Epithelial cell of esophagus (primary cell): Measurements from ENCODE around the gene MPP3.

Experiments
- DNase-seq: peaks from one replicate; pipeline ENCODE4 v3.0.0; 2010; ENCODE audit warnings: low read depth
- H3K4me3 ChIP-seq: 2 replicates; pipeline ENCODE4 v1.5.1; 2011; ENCODE audit warnings: mild to moderate bottlenecking, low read length, control low read depth
- TF ChIP-seq, protein P1 (sequence below): IDR thresholded peaks from 2 replicates; pipeline ENCODE4 v1.5.1; 2011; ENCODE audit warnings: low read depth, mild to moderate bottlenecking, low read length, control low read depth, inconsistent platforms; ENCODE audit not compliant: insufficient read depth; ENCODE audit errors: missing control alignments

MPP3 gene

DNA sequence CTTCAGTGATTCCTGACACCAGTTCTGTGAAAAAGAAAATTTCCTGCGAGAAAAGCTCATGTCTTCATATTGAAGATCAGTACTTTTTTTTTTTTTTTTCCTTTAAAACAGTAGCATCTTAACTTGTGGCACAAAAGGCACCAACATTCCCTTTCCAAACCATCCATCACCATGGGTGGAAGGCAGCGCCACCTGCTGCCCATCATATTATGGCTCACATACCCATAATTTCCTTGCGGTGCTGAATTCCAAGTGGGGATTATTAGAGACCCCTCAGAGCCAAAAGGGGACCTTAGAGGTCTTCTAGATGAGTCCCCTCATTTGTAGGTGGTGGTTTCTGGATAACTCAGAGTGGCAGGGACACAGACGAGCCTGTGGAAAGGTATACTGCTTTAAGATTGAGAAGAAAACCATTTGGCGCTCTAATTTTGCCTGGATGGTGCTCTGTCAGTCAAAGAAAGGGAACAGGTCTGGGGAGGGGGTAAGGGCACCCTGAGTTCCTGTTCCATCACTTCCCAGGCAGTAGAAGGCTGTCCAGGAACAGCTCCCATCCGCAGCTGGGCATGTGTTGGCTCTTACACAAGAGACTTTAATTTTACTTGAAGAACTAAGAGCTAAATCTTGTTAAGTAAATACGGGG, 66.4 kb downstream of the MPP3 start:
- peak; percentile 62 for DNase-seq
- TF ChIP-seq, protein P1, sequence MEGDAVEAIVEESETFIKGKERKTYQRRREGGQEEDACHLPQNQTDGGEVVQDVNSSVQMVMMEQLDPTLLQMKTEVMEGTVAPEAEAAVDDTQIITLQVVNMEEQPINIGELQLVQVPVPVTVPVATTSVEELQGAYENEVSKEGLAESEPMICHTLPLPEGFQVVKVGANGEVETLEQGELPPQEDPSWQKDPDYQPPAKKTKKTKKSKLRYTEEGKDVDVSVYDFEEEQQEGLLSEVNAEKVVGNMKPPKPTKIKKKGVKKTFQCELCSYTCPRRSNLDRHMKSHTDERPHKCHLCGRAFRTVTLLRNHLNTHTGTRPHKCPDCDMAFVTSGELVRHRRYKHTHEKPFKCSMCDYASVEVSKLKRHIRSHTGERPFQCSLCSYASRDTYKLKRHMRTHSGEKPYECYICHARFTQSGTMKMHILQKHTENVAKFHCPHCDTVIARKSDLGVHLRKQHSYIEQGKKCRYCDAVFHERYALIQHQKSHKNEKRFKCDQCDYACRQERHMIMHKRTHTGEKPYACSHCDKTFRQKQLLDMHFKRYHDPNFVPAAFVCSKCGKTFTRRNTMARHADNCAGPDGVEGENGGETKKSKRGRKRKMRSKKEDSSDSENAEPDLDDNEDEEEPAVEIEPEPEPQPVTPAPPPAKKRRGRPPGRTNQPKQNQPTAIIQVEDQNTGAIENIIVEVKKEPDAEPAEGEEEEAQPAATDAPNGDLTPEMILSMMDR = peak; percentile 92
- no peak overlapping the region for H3K4me3 ChIP-seq

DNA sequence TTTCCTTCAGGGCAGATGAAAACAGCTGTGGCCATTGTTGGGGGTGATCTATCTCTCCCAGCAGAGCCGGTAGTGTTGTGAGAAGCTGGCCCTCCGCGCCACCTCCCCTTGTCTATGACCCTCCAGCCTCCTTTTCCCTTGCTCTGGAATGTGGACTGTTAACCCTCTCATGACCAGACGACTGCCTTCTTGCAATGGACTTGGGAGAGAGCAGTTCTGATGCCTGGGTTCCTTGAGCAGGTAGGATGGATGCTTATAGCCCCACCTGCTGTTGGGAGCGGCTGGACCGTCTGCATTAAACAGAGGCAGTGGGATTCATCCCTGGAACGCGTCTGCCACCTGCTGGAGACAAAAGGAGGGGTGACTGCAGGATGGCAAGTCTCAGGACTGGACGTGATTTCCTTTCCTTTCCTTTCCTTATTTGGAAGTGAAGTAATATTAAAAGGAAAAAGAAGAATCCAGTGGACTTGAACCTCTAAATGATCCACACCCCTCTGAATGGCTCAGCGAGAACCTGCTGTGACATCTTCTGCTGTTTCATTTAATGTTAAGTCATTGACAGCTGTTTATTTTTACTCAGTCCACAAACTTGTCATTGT, 72.6 kb downstream of the MPP3 start:
- peak; percentile 96 for DNase-seq
- TF ChIP-seq, protein P1 = peak; percentile 100
- H3K4me3 ChIP-seq = no peak overlapping the region

DNA sequence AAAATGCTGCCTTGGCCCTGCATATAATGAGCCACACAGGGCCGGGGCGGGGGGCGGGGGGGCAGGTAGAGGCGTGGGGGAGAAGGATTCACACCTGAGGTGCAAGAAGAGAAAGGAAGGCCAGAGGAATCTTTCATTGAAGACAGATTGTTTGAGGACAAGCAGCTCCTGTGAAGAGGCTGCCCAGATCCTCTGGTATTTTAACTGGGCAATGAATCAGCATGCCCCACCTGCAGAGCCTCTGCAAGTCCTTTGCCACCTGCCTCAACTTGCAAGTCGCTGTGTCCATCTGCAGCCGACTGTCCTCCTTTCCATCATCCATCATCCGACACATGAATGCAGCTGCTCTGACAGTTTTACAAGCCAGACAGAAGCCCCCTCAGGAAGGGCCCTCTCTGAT, 73.1 kb downstream of the MPP3 start:
- TF ChIP-seq, protein P1 = no peak
- H3K4me3 ChIP-seq = no peak overlapping the region
- DNase-seq = peak; percentile 83

DNA sequence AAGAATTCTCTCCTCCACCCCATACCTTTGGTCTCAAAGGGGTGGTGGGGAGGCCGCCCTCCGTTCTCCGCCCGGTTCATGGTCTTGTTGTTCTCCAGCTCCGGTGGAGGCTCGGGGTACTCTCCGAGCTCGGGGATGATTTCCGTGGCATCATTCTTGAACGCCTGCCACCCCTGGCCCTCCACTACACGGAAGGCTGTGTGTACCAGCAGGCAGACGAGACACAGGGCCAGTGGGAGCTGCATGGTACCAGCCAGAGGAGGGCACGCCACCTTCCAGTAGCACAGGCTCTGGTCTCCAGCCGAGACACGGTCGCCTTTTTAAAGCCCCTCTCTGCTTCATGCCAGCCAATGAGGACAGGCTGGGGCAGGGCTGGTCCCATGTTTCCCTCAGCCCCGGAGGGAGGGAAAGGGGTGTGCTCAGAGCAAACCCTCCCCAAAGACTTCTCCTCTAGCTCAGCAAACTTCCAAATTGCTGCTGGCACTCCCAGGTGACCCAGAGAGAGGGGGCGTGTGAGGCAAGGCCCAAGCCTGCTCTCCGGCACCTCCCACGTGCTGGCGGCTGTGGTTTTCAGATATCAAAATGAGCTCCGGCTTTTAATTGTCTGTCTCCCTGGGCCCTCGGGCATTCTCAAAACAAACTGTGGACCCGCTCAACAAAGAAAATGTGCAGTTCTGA, 74.3 kb downstream of the MPP3 start, which contains the start of gene SOST:
SOST (minus strand) TSS at position 295 of the 678 bp plus-strand sequence; CDS start at position 245, 50 bp downstream.
- no peak within 1 kb of the TSS for H3K4me3 ChIP-seq
- TF ChIP-seq, protein P1 = no peak
- peak; percentile 11 for DNase-seq

DNA sequence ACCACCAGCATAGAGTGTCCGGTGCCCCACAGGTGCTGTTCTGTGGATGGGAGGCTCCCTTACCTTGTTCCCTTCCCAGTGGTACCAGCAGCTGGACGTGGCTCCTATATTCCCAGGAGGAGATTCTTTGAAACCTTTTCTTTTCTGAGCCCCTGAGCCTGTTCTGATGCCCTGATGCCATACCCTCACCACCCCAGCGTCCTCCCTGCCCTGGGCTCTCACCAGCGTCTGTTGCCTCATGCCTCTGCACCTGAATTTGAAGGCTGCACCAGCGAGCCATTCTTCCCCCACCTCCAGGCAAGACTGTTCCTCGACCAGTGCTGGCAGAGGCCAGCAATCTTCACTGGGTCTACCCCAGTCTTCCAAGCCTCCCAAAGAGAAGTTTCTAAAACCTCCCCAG, 74.9 kb downstream of the MPP3 start:
- TF ChIP-seq, protein P1 = no peak
- H3K4me3 ChIP-seq = no peak overlapping the region
- no peak for DNase-seq

DNA sequence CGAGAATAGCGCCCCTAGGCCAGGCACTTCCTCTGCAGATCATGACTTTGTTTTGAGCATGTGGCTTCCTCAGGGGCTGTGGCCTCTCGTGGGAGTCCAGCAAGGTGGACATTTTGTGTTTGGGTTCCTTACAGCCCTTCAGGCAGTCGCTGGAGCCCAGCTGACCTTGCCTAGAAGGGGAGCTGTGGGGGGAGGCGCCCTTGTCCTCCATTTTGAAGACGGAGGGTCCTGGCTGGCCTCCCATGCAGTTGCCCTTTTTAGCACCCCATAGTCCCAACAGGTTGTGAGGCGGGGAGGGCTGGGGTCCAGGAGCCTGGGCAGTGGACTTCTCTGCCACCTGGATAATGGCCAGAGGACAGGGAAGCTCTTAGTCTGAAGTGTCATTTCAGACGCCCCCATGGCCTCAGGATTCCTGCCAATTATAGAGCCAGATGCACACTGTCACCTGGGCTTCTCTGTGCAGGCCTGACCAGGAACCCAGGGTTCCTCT, 75.7 kb downstream of the MPP3 start:
- H3K4me3 ChIP-seq = no peak overlapping the region
- DNase-seq = no peak
- TF ChIP-seq, protein P1 = no peak

DNA sequence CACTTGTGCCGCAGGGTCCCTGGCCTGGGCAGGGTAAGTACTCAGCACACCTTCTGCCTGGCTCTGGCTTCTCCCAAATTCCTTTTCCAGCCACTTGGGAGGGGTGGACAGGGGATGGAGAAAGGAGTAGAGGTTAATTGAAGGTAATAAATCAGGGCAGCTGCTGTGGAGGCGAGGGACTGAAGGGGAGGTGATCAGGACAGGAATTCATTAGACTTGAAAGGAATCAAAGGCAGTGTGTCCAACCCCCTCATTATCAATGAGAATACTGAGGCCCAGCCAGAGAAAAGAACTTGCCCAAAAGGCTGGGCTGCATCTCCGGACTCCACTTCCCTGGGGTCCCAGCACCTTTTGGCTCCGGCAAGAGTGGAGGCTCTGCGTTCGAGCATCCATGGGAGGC, 76.7 kb downstream of the MPP3 start:
- H3K4me3 ChIP-seq = no peak overlapping the region
- TF ChIP-seq, protein P1 = no peak
- no peak for DNase-seq
